Measurements from ENCODE around the gene PDSS1.
A peak's percentile ranks its signal among the peaks of the same experiment; 100 is the strongest.

Gene PDSS1

GRCh38 chr10:26733750-26734568 is 36.5 kb downstream of the PDSS1 start:
- Histone ChIP-seq H2AFZ (ENCODE audit: low read depth, low read length) (no peak overlapping the region), H3K79me2 (ENCODE audit: low read length) (peaks cover 33% of the 10 kb centered on the region), H3K36me3 (replicated peaks; ENCODE audit: low read depth, low read length) (peaks cover 31% of the 10 kb centered on the region), H3K9ac (ENCODE audit: low read length) (no peak overlapping the region), H4K20me1 (ENCODE audit: insufficient read depth, low read length) (no peaks in the 10 kb centered on the region), H3K4me2 (ENCODE audit: low read length) (no peak overlapping the region), H3K4me1 (ENCODE audit: low read length) (peaks cover 85% of the 10 kb centered on the region), H3K27me3 (ENCODE audit: low read depth, low read length) (no peaks in the 10 kb centered on the region), H3K9me3 (ENCODE audit: insufficient read depth, low read length) (no peaks in the 10 kb centered on the region), H3K4me3 (ENCODE audit: low read length) (no peak overlapping the region), H3K27ac (ENCODE audit: low read length) (peak overlapping the region; percentile 99)
- no peak for TF ChIP-seq EZH2phosphoT487 (IDR thresholded peaks at IDR 0.05; ENCODE audit: low read depth)
- TF ChIP-seq, protein P1, sequence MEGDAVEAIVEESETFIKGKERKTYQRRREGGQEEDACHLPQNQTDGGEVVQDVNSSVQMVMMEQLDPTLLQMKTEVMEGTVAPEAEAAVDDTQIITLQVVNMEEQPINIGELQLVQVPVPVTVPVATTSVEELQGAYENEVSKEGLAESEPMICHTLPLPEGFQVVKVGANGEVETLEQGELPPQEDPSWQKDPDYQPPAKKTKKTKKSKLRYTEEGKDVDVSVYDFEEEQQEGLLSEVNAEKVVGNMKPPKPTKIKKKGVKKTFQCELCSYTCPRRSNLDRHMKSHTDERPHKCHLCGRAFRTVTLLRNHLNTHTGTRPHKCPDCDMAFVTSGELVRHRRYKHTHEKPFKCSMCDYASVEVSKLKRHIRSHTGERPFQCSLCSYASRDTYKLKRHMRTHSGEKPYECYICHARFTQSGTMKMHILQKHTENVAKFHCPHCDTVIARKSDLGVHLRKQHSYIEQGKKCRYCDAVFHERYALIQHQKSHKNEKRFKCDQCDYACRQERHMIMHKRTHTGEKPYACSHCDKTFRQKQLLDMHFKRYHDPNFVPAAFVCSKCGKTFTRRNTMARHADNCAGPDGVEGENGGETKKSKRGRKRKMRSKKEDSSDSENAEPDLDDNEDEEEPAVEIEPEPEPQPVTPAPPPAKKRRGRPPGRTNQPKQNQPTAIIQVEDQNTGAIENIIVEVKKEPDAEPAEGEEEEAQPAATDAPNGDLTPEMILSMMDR (IDR thresholded peaks at IDR 0.05; ENCODE audit: low read depth, low read length) = no peak

GRCh38 chr10:26735435-26735834 is 37.9 kb downstream of the PDSS1 start:
- no peaks in the 10 kb centered on the region for H4K20me1 ChIP-seq (ENCODE audit: insufficient read depth, low read length)
- H3K4me2 ChIP-seq (ENCODE audit: low read length) = no peak overlapping the region
- H2AFZ ChIP-seq (ENCODE audit: low read depth, low read length) = no peak overlapping the region
- peaks cover 87% of the 10 kb centered on the region for H3K4me1 ChIP-seq (ENCODE audit: low read length)
- no peak overlapping the region for H3K4me3 ChIP-seq (ENCODE audit: low read length)
- H3K36me3 ChIP-seq (replicated peaks; ENCODE audit: low read depth, low read length) = peaks cover 26% of the 10 kb centered on the region
- peak overlapping the region; percentile 83; the same call in 1 of the 2 replicates for H3K9ac ChIP-seq (ENCODE audit: low read length)
- H3K27me3 ChIP-seq (ENCODE audit: low read depth, low read length) = no peaks in the 10 kb centered on the region
- H3K27ac ChIP-seq (ENCODE audit: low read length) = peak overlapping the region; percentile 99
- TF ChIP-seq, protein P1 (IDR thresholded peaks at IDR 0.05; ENCODE audit: low read depth, low read length) = no peak
- no peak for TF ChIP-seq EZH2phosphoT487 (IDR thresholded peaks at IDR 0.05; ENCODE audit: low read depth)
- H3K9me3 ChIP-seq (ENCODE audit: insufficient read depth, low read length) = no peaks in the 10 kb centered on the region
- peaks cover 23% of the 10 kb centered on the region for H3K79me2 ChIP-seq (ENCODE audit: low read length)

GRCh38 chr10:26737730-26738129 is 40.2 kb downstream of the PDSS1 start:
- Histone ChIP-seq H3K4me2 (ENCODE audit: low read length) (peak overlapping the region; percentile 72), H3K9ac (ENCODE audit: low read length) (peak overlapping the region; percentile 83), H2AFZ (ENCODE audit: low read depth, low read length) (no peak overlapping the region), H3K4me1 (ENCODE audit: low read length) (peaks cover 88% of the 10 kb centered on the region), H4K20me1 (ENCODE audit: insufficient read depth, low read length) (no peaks in the 10 kb centered on the region), H3K27me3 (ENCODE audit: low read depth, low read length) (no peaks in the 10 kb centered on the region), H3K9me3 (ENCODE audit: insufficient read depth, low read length) (no peaks in the 10 kb centered on the region), H3K27ac (ENCODE audit: low read length) (peak overlapping the region; percentile 99), H3K79me2 (ENCODE audit: low read length) (peaks cover 36% of the 10 kb centered on the region), H3K4me3 (ENCODE audit: low read length) (peak overlapping the region; percentile 33), H3K36me3 (replicated peaks; ENCODE audit: low read depth, low read length) (peaks cover 43% of the 10 kb centered on the region)
- TF ChIP-seq EZH2phosphoT487 (IDR thresholded peaks at IDR 0.05; ENCODE audit: low read depth) = no peak
- TF ChIP-seq, protein P1 (IDR thresholded peaks at IDR 0.05; ENCODE audit: low read depth, low read length) = no peak

GRCh38 chr10:26738301-26738911 is 40.9 kb downstream of the PDSS1 start:
- H3K4me2 ChIP-seq (ENCODE audit: low read length) = peak overlapping the region; percentile 68
- H3K27ac ChIP-seq (ENCODE audit: low read length) = peak overlapping the region; percentile 99
- no peaks in the 10 kb centered on the region for H3K9me3 ChIP-seq (ENCODE audit: insufficient read depth, low read length)
- peaks cover 42% of the 10 kb centered on the region for H3K36me3 ChIP-seq (replicated peaks; ENCODE audit: low read depth, low read length)
- TF ChIP-seq, protein P1 (IDR thresholded peaks at IDR 0.05; ENCODE audit: low read depth, low read length) = no peak
- TF ChIP-seq EZH2phosphoT487 (IDR thresholded peaks at IDR 0.05; ENCODE audit: low read depth) = no peak
- H3K79me2 ChIP-seq (ENCODE audit: low read length) = peaks cover 43% of the 10 kb centered on the region
- H2AFZ ChIP-seq (ENCODE audit: low read depth, low read length) = no peak overlapping the region
- H4K20me1 ChIP-seq (ENCODE audit: insufficient read depth, low read length) = no peaks in the 10 kb centered on the region
- H3K9ac ChIP-seq (ENCODE audit: low read length) = peak overlapping the region; percentile 80
- H3K4me3 ChIP-seq (ENCODE audit: low read length) = peak overlapping the region; percentile 32
- peaks cover 92% of the 10 kb centered on the region for H3K4me1 ChIP-seq (ENCODE audit: low read length)
- no peaks in the 10 kb centered on the region for H3K27me3 ChIP-seq (ENCODE audit: low read depth, low read length)
